Measurements from ENCODE around the gene LMNA.

LMNA gene

GRCh38 chr1:156129687-156130577, 15.4 kb downstream of the LMNA start:
- H3K36me3 ChIP-seq (ENCODE audit: insufficient read depth, low read length) = peaks cover 19% of the 10 kb centered on the region
- peaks cover 62% of the 10 kb centered on the region for H3K79me2 ChIP-seq (ENCODE audit: control insufficient read depth, insufficient read depth, low read length, unreplicated experiment)
- peak overlapping the region; percentile 57 for H3K4me3 ChIP-seq (ENCODE audit: low read depth, low read length)
- H3K27me3 ChIP-seq (ENCODE audit: insufficient read depth, low read length) = no peaks in the 10 kb centered on the region
- no peak overlapping the region for H2AFZ ChIP-seq (ENCODE audit: low read length, unreplicated experiment)
- H3K27ac ChIP-seq (ENCODE audit: low read depth, low read length) = peak overlapping the region; percentile 99
- peaks cover 53% of the 10 kb centered on the region for H3K4me1 ChIP-seq (ENCODE audit: control insufficient read depth, insufficient read depth, low read length, unreplicated experiment)

- H2AFZ ChIP-seq (ENCODE audit: low read length, unreplicated experiment) = no peak overlapping the region
- H3K4me1 ChIP-seq (ENCODE audit: control insufficient read depth, insufficient read depth, low read length, unreplicated experiment) = peaks cover 46% of the 10 kb centered on the region
- H3K79me2 ChIP-seq (ENCODE audit: control insufficient read depth, insufficient read depth, low read length, unreplicated experiment) = peaks cover 61% of the 10 kb centered on the region
- H3K4me3 ChIP-seq (ENCODE audit: low read depth, low read length) = no peak overlapping the region
- peaks cover 25% of the 10 kb centered on the region for H3K36me3 ChIP-seq (ENCODE audit: insufficient read depth, low read length)
- H3K27me3 ChIP-seq (ENCODE audit: insufficient read depth, low read length) = no peaks in the 10 kb centered on the region
- peak overlapping the region; percentile 99 for H3K27ac ChIP-seq (ENCODE audit: low read depth, low read length)
These were observed 16.0 kb downstream of the LMNA start for GRCh38 chr1:156130578-156130942.

- H3K27ac ChIP-seq (ENCODE audit: low read depth, low read length) = no peak overlapping the region
- peaks cover 42% of the 10 kb centered on the region for H3K36me3 ChIP-seq (ENCODE audit: insufficient read depth, low read length)
- no peak overlapping the region for H2AFZ ChIP-seq (ENCODE audit: low read length, unreplicated experiment)
- H3K27me3 ChIP-seq (ENCODE audit: insufficient read depth, low read length) = no peaks in the 10 kb centered on the region
- no peak overlapping the region for H3K4me3 ChIP-seq (ENCODE audit: low read depth, low read length)
- H3K79me2 ChIP-seq (ENCODE audit: control insufficient read depth, insufficient read depth, low read length, unreplicated experiment) = peaks cover 32% of the 10 kb centered on the region
- peaks cover 7% of the 10 kb centered on the region for H3K4me1 ChIP-seq (ENCODE audit: control insufficient read depth, insufficient read depth, low read length, unreplicated experiment)
These were observed 20.4 kb downstream of the LMNA start for GRCh38 chr1:156134716-156135435.

GRCh38 chr1:156135930-156136871, 21.7 kb downstream of the LMNA start:
- Histone ChIP-seq H3K27ac (ENCODE audit: low read depth, low read length) (no peak overlapping the region), H3K4me3 (ENCODE audit: low read depth, low read length) (no peak overlapping the region), H3K79me2 (ENCODE audit: control insufficient read depth, insufficient read depth, low read length, unreplicated experiment) (peaks cover 20% of the 10 kb centered on the region), H3K27me3 (ENCODE audit: insufficient read depth, low read length) (no peaks in the 10 kb centered on the region), H3K36me3 (ENCODE audit: insufficient read depth, low read length) (peaks cover 41% of the 10 kb centered on the region), H2AFZ (ENCODE audit: low read length, unreplicated experiment) (no peak overlapping the region), H3K4me1 (ENCODE audit: control insufficient read depth, insufficient read depth, low read length, unreplicated experiment) (no peaks in the 10 kb centered on the region)

- no peak overlapping the region for H2AFZ ChIP-seq (ENCODE audit: low read length, unreplicated experiment)
- H3K36me3 ChIP-seq (ENCODE audit: insufficient read depth, low read length) = peaks cover 35% of the 10 kb centered on the region
- no peak overlapping the region for H3K4me3 ChIP-seq (ENCODE audit: low read depth, low read length)
- no peaks in the 10 kb centered on the region for H3K4me1 ChIP-seq (ENCODE audit: control insufficient read depth, insufficient read depth, low read length, unreplicated experiment)
- no peaks in the 10 kb centered on the region for H3K27me3 ChIP-seq (ENCODE audit: insufficient read depth, low read length)
- peaks cover 14% of the 10 kb centered on the region for H3K79me2 ChIP-seq (ENCODE audit: control insufficient read depth, insufficient read depth, low read length, unreplicated experiment)
- H3K27ac ChIP-seq (ENCODE audit: low read depth, low read length) = no peak overlapping the region
These were observed 22.5 kb downstream of the LMNA start for GRCh38 chr1:156136970-156137483.

- no peaks in the 10 kb centered on the region for H3K27me3 ChIP-seq (ENCODE audit: insufficient read depth, low read length)
- H3K79me2 ChIP-seq (ENCODE audit: control insufficient read depth, insufficient read depth, low read length, unreplicated experiment) = peaks cover 14% of the 10 kb centered on the region
- H3K4me1 ChIP-seq (ENCODE audit: control insufficient read depth, insufficient read depth, low read length, unreplicated experiment) = no peaks in the 10 kb centered on the region
- H3K27ac ChIP-seq (ENCODE audit: low read depth, low read length) = no peak overlapping the region
- H3K36me3 ChIP-seq (ENCODE audit: insufficient read depth, low read length) = peaks cover 35% of the 10 kb centered on the region
- H2AFZ ChIP-seq (ENCODE audit: low read length, unreplicated experiment) = no peak overlapping the region
- no peak overlapping the region for H3K4me3 ChIP-seq (ENCODE audit: low read depth, low read length)
These were observed 24.0 kb downstream of the LMNA start for GRCh38 chr1:156138458-156138867.

- Histone ChIP-seq H3K27me3 (ENCODE audit: insufficient read depth, low read length) (no peaks in the 10 kb centered on the region), H3K4me3 (ENCODE audit: low read depth, low read length) (no peak overlapping the region), H2AFZ (ENCODE audit: low read length, unreplicated experiment) (no peak overlapping the region), H3K4me1 (ENCODE audit: control insufficient read depth, insufficient read depth, low read length, unreplicated experiment) (peaks cover 11% of the 10 kb centered on the region), H3K27ac (ENCODE audit: low read depth, low read length) (peak overlapping the region; percentile 25; the same call in 1 of the 2 replicates), H3K79me2 (ENCODE audit: control insufficient read depth, insufficient read depth, low read length, unreplicated experiment) (peaks cover 3% of the 10 kb centered on the region), H3K36me3 (ENCODE audit: insufficient read depth, low read length) (peaks cover 19% of the 10 kb centered on the region; the same call in 1 of the 2 replicates)
These were observed 26.6 kb downstream of the LMNA start for GRCh38 chr1:156140879-156141707.

GRCh38 chr1:156143765-156144489, 29.4 kb downstream of the LMNA start:
- no peak overlapping the region for H3K4me3 ChIP-seq (ENCODE audit: low read depth, low read length)
- H3K36me3 ChIP-seq (ENCODE audit: insufficient read depth, low read length) = peaks cover 4% of the 10 kb centered on the region; the same call in 1 of the 2 replicates
- H2AFZ ChIP-seq (ENCODE audit: low read length, unreplicated experiment) = no peak overlapping the region
- no peaks in the 10 kb centered on the region for H3K79me2 ChIP-seq (ENCODE audit: control insufficient read depth, insufficient read depth, low read length, unreplicated experiment)
- H3K27ac ChIP-seq (ENCODE audit: low read depth, low read length) = peak overlapping the region; percentile 27
- H3K27me3 ChIP-seq (ENCODE audit: insufficient read depth, low read length) = no peaks in the 10 kb centered on the region
- H3K4me1 ChIP-seq (ENCODE audit: control insufficient read depth, insufficient read depth, low read length, unreplicated experiment) = peaks cover 22% of the 10 kb centered on the region

- Histone ChIP-seq H3K4me1 (ENCODE audit: control insufficient read depth, insufficient read depth, low read length, unreplicated experiment) (peaks cover 22% of the 10 kb centered on the region), H3K36me3 (ENCODE audit: insufficient read depth, low read length) (peaks cover 4% of the 10 kb centered on the region; the same call in 1 of the 2 replicates), H3K79me2 (ENCODE audit: control insufficient read depth, insufficient read depth, low read length, unreplicated experiment) (no peaks in the 10 kb centered on the region), H3K4me3 (ENCODE audit: low read depth, low read length) (no peak overlapping the region), H3K27ac (ENCODE audit: low read depth, low read length) (no peak overlapping the region; the same call in 1 of the 2 replicates), H2AFZ (ENCODE audit: low read length, unreplicated experiment) (no peak overlapping the region), H3K27me3 (ENCODE audit: insufficient read depth, low read length) (no peaks in the 10 kb centered on the region)
These were observed 30.2 kb downstream of the LMNA start for GRCh38 chr1:156144742-156145141.

All from ACC112 (cell line).